Measurements from ENCODE around the gene NEAT1. TPM values are rescaled to one million over a fixed set of nuclear protein-coding genes. Genes with fewer than 3 reads are reported as not detected.

The NEAT1 gene
- total and polyA plus RNA-seq, 9 of the 15 experiments (the other 6 are each of a cell fraction or from before 2014, with no cell fraction given), result 20.1 to 389 (median 62.8) TPM

GRCh38 chr11:65399249-65399648 lies 23.3 kb upstream of the NEAT1 start (continued):
- no peak for TF ChIP-seq TFAP4 (CRISPR knock-in tag; IDR thresholded peaks at IDR 0.05; ENCODE audit: borderline replicate concordance)
- TF ChIP-seq, protein P1, sequence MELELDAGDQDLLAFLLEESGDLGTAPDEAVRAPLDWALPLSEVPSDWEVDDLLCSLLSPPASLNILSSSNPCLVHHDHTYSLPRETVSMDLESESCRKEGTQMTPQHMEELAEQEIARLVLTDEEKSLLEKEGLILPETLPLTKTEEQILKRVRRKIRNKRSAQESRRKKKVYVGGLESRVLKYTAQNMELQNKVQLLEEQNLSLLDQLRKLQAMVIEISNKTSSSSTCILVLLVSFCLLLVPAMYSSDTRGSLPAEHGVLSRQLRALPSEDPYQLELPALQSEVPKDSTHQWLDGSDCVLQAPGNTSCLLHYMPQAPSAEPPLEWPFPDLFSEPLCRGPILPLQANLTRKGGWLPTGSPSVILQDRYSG (tag; conservative IDR thresholded peaks at IDR 0.05; ENCODE audit: low read depth), result no peak
- TF ChIP-seq ZFP1 (CRISPR knock-in tag; IDR thresholded peaks at IDR 0.05), result no peak
- TF ChIP-seq, protein P2, sequence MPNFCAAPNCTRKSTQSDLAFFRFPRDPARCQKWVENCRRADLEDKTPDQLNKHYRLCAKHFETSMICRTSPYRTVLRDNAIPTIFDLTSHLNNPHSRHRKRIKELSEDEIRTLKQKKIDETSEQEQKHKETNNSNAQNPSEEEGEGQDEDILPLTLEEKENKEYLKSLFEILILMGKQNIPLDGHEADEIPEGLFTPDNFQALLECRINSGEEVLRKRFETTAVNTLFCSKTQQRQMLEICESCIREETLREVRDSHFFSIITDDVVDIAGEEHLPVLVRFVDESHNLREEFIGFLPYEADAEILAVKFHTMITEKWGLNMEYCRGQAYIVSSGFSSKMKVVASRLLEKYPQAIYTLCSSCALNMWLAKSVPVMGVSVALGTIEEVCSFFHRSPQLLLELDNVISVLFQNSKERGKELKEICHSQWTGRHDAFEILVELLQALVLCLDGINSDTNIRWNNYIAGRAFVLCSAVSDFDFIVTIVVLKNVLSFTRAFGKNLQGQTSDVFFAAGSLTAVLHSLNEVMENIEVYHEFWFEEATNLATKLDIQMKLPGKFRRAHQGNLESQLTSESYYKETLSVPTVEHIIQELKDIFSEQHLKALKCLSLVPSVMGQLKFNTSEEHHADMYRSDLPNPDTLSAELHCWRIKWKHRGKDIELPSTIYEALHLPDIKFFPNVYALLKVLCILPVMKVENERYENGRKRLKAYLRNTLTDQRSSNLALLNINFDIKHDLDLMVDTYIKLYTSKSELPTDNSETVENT (CRISPR knock-in tag; IDR thresholded peaks at IDR 0.05), result no peak
- no peak for TF ChIP-seq SIN3B (IDR thresholded peaks at IDR 0.05; ENCODE audit: low read depth)
- no peak for TF ChIP-seq ZNF586 (CRISPR knock-in tag; conservative IDR thresholded peaks at IDR 0.05)
- TF ChIP-seq HDAC3 (IDR thresholded peaks at IDR 0.05; ENCODE audit: borderline replicate concordance, partially characterized antibody), result no peak
- TF ChIP-seq BCL6 (CRISPR knock-in tag; IDR thresholded peaks at IDR 0.05), result no peak
- TF ChIP-seq DDX20 (tag; IDR thresholded peaks at IDR 0.05; ENCODE audit: low read depth), result no peak
- TF ChIP-seq POLR2AphosphoS2 (IDR thresholded peaks at IDR 0.05; ENCODE audit: low read length), result no peak

Measured in K562 (cell line).